Fibroblast of skin of right biceps (primary cell): ENCODE results near the gene LYSMD1.

Experiments used
- DNase-seq: peaks from one replicate; pipeline ENCODE4 v3.0.0-alpha.2; 2013

Gene LYSMD1

DNA sequence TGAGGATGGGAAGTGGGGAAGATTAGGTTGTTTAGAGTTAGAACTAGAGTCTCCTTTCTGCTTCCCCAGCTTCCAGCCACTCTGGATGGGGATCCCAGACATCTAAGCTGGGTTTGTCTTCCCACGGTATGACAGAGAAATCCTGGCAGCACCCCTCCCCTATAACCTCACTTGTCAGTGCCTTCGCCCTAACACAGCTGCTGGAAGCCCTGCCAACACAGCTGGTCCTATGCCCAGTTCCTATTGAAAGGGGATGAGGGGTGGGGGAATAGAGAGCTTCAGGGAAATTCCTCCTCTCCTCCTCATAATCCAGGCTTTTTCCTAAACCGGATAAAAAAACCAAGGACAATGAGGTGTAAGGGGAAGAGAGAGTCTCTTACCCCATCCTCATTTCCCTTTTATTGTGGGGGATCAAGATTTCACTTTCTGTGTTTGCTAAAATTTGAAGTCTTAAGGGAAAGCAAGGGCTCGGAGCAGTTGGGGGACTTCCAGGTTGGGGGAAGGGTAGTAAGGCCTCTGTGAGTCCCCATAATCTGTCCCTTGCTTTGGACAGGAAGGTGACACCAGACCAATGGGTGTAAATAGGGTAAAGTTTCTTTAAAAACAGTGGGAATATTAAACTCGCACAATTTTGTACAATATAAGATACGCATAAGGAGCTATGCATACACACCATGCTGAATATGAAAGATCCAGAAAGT lies 9.5 kb upstream of the LYSMD1 start:
- DNase-seq, result no peak

GRCh38 chr1:151171190-151171589 lies 5.5 kb upstream of the LYSMD1 start:
- DNase-seq, result no peak

DNA sequence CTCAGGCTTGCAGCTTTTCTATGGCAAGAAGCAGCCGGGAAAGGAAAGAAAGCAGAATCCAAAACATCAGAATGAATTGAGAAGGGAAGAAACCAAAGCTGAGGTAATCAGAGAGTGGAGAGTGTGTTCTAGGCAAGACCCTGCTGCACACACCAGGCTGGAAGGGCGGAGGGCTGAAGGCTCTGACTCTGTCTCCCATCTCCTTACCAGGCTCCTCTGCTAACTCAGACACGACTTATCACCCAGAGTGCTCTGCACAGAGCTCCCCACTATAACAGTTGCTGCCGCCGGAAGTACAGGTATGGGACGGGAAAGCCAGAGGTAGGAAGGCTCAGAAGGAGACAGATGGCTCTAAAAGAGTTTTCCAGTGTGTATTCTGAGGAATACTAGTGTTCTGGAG lies 1.4 kb upstream of the LYSMD1 start:
- DNase-seq, result no peak

- peak; percentile 64 for DNase-seq
Measured at GRCh38 chr1:151166505-151166956, 829 bp upstream of the LYSMD1 start.

- DNase-seq, result peak; percentile 62
Measured at GRCh38 chr1:151165281-151165737, 393 bp downstream of the LYSMD1 start.

DNA sequence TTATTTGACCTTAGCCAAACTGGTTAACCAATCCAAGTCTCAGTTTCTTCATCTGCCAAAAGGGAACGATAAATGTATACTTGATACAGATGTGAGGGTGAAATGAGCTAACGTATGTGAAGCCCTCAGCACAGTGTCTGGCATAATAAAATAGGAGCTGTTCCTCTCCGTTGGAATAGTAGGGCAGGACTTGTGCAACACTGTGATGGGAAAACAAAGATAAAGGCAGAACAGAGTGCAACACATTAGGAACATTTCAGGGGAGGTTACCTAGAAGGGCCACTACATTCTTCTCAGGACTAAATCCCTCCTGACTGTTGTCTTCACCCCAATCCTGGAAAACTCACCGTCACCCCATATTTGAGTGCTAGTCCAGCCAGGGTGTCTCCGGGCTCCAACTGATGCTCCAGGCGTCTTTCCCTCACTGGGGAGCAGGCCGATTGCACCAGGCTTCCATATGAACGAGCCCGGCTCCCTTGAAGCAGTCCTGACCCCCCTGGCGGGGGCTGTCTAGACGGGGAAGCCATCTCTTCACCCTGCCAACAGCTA lies 896 bp downstream of the LYSMD1 start:
- no peak for DNase-seq

GRCh38 chr1:151159373-151159772 lies 6.3 kb downstream of the LYSMD1 start:
- DNase-seq, result no peak

DNA sequence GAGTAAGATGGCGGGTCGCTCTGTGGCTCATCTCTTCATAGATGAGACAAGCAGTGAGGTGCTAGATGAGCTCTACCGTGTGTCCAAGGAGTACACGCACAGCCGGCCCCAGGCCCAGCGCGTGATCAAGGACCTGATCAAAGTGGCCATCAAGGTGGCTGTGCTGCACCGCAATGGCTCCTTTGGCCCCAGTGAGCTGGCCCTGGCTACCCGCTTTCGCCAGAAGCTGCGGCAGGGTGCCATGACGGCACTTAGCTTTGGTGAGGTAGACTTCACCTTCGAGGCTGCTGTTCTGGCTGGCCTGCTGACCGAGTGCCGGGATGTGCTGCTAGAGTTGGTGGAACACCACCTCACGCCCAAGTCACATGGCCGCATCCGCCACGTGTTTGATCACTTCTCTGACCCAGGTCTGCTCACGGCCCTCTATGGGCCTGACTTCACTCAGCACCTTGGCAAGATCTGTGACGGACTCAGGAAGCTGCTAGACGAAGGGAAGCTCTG lies 6.9 kb downstream of the LYSMD1 start:
- no peak for DNase-seq

GRCh38 chr1:151158326-151158725 lies 7.4 kb downstream of the LYSMD1 start:
- DNase-seq, result no peak

DNA sequence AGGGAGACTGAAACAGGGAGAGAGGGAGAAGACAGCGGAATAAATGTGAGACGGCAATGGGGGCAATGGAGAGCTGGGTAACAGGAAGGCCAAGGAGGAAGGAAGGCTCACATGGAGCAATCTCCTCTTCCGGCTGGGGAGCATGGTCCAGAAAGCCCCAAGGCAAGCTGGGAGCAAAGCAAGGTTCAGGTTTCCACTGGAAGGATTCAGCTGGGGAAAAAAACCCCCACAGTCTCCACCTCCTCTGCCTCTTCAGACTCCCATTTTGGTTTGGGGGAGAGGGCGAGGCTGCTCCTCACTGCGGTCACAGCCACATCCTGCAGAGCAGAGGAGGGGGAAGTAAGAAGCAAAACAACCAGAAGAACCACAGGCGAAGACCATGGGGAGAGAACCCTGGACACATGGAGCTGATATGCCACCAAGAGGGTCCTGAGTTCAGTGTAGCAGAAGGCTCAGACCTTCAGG lies 8.6 kb downstream of the LYSMD1 start:
- no peak for DNase-seq

DNA sequence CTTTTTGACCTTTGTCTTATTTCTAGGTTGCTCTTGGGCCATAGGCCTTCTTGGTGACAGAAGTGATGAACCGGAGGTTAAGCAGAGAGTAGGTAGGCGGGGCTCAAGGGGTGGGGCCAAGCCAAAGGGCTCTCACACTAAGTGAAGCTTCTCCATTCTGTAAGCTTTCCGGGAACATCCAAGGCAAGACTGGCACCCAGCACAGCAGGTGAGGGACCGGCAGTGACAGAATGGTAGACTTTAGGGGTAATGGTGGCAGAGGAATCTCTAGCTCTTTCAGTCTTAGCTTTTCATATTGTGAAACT lies 9.2 kb downstream of the LYSMD1 start, which contains the start of gene TNFAIP8L2:
Gene TNFAIP8L2 (plus strand): TSS at position 135 of the 305 bp plus-strand sequence. CDS start 2,049 bp downstream, outside the sequence.
- DNase-seq, result no peak

DNA sequence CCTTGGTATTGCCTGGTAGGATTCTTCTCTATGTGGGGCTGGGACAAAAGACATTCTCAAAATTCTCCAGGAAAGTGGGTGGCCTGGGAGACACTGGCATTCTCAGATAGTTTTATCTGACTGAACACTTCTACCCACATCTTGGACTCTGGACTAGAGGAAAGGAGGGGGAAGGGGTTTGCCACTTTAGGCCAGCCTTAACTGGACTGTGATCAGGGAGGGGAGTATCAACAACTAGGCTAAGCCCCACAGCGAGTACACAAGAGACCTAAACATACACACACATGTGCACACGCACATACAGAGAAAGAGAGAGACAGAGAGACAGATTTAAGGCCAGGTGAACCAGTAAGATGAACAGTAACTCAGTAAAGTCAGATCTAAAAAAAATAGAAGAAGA lies 18.0 kb downstream of the LYSMD1 start:
- DNase-seq, result no peak

DNA sequence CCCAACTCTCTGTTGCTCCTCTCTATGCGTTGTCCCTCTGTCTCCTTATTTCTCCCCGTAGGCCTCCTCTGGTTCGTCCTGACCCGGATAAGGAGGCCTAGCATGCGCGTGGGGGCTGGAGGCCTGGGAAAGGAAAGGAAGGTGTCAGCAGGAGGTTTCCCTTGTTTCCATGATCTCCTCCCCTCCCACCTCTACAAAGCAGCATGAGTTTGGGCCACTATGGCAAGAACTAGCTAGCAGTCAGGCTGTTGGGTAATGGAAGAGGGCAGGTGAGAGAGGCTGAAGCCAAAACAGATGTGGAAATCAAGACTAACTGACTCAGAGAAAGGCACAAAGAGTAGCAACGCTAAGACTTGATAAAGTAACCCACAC lies 18.6 kb downstream of the LYSMD1 start:
- DNase-seq, result no peak

DNA sequence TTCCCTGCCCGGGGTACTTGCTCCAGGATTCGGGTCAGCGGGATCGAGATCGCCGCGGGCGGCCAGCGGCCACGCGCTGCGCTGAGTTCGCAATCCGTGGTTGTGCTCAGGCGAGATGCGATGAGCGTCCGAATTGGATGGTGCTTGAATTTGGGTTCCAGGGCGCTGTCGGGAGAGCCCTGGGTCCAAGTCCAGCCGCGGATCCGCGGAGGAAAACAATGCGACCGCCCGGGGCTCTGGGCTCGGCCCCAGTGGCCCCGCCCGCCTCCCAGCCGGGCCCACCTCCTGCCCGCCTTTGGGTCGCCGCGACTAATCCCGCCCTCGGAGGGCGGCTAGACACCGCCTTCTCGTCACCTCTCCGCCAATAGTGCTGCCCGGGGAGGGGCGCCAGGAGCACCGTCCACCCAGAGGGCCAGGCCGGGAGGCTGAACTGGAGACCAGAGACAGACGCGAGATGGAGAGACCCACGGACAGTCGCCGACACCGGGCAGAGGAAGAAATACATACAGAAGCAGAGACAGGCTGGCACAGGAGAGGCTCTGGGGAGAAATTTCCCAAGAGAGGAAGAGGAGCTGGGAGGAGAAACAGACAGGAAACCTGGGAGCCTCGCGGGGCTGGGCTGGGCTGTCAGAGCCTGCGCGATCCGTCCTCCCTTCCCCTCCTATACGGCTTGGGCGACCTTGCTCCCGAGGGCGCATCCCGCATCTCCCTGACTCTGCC lies 19.1 kb downstream of the LYSMD1 start, which contains the start of gene SEMA6C:
Gene SEMA6C (minus strand): TSS at position 220 of the 720 bp plus-strand sequence. CDS start 4,010 bp downstream, outside the sequence.
- DNase-seq, result peak; percentile 90

DNA sequence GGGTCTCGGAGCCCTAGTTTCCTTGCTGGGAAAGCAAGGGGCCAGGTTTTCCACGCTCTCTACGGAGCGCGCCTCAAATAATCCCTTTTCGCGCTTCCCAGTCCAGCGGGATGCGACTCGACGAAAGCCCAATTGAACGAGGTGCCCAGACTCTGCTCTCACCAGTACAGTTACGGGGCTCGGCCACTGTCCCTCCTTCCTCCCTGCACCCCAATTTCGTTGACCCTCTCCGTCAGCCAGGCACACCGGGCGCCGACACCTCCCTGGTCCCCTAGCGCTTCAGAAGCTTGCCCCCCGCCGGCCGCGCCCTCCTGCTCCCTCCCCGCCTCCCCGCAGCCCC lies 19.7 kb downstream of the LYSMD1 start:
- DNase-seq, result no peak

GRCh38 chr1:151145304-151146071 lies 20.2 kb downstream of the LYSMD1 start:
- DNase-seq, result peak; percentile 23

- DNase-seq, result no peak
Measured at GRCh38 chr1:151144474-151145303, 21.0 kb downstream of the LYSMD1 start.

GRCh38 chr1:151143986-151144385 lies 21.7 kb downstream of the LYSMD1 start:
- no peak for DNase-seq

DNA sequence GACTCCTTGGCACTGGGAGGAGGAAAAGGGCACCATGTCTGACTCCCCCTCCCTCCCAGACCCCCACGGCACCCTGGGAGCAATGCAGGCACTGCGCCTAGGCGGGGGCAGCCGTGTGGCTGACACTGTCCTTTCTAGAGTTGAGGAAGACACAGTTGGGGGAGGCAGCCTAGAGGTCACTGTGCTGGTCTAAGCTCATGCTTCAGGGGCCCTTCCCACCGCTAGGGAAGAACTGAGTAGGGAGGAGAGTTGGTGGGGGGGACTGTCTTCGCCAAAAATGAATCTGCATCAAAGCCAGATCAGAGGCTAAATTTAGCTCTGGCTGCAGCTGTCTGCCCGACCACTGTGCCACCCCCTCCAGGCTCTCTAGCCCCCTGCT lies 22.7 kb downstream of the LYSMD1 start:
- DNase-seq, result no peak

DNA sequence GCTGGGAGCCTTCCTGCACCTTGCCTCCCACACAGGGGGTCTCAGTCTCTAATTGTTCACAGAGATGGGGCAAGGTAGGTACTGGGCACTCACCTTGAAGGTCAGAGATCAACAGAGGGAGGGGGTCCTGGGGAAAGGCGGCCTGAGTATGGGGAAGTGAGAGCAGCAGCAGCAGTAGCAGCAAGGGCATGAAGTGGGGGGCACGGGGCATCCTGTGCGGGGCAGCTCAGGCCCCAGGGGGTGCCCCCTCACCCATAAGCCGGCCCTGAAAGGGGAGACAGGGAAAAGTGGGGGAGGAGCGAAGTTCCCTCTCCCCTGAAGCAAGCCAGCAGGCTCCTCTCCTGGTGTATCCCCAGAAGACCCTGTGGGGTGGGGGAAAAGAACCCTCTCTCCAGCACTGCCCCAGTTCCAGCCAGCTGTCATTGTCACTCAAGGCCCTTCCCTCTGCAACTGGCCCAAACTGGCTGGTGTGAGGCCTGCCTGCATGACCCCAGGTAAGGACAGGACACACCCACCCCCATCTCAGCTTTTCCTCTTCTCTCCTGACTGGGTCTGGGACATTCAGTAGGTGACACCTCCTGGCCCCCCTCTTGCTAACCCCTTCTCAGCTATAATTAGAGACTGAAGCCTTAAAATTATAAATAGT lies 23.2 kb downstream of the LYSMD1 start:
- DNase-seq, result no peak

- no peak for DNase-seq
Measured at GRCh38 chr1:151137789-151138188, 27.9 kb downstream of the LYSMD1 start.
